GM19455 (cell line): ENCODE measurements around the gene SPART.

Source experiments
- ATAC-seq: cut with Tn5 transposase; IDR thresholded peaks from one replicate; pipeline ENCODE4 v1.9.1; 2021; ENCODE audit not compliant: unreplicated experiment

The SPART gene

DNA sequence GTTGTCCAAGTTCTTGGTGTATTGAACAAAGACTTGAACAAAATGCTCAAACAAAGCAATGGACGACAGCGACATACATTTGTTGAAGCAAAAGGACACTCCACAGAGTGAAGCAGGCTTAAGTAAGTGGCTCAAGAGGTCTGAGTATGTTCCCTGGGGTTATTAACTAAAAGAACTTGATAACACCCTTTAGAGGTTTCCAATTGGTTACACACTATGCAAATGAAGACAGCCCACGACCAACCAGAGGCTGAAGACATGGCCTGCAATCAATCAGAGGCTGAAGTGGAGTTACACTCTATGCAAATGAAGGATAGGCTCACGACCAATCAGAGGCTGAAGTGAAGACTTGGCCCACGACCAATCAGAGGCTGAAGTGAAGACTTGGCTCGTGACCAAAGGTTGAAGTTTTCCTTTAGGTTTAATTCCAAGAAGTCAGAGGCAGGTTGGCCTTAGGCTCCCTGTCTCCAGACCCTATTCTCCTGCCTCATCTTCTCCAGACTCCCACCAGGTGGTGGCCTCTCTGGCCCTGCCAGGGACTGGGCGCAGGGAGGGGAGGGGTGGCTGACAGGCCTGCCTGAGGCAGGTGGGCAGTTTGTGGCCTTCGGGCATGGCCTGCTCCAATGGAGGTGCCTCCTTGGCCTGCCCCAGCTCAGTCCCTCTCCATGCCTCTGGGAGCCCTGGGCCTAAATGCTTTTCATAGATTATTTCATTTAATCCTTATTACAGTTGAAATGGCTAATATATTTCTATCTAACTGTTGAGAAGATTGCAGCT is 86.6 kb downstream of the SPART start:
- no peak for ATAC-seq

DNA sequence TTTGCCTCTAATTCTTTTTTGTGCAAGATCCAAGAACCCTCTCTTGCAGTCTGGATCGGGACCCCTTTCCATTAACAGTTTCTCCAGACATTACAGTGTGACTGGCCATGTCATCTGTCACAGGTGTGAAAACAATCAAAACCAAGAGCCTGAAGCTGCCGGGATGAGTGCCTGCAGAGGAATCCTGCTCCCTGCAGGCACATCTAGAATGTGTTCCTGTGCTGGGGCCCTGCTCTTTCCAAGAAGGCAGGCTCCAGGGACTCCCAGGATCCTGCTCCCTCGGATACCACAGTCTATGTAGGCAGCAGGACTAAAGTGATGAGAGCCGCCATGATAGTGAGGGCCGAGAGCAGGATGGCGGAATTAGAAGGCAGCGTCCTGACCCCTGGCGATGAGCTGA is 87.4 kb downstream of the SPART start:
- no peak for ATAC-seq
